GM19397 (cell line): ENCODE measurements around the gene TPST2.
"Not testable (repeated sequence)": the region's sequence is repeated elsewhere in the genome, so short reads cannot be mapped to it uniquely, and the experiment has no call there.

Experiments
- ATAC-seq: cut with Tn5 transposase; IDR thresholded peaks from one replicate; pipeline ENCODE4 v1.9.1; 2021; ENCODE audit warnings: mild to moderate bottlenecking, moderate library complexity; ENCODE audit not compliant: unreplicated experiment

TPST2 gene

DNA sequence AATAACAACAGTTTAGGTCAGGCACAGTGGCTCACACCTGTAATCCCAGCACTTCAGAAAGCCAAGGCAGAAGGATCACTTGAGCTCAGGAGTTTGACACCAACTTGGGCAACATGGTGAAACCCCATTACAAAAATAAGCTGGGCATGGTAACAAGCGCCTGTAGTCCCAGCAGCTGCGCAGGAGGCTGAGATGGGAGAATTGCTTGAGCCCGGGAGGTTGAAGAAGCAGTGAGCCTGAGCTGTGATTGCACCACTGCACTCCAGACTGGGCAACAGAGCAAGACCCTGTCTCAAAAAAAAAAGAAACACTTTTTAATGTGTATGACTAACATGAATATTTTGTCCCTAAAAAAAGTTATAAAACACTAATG lies 53.2 kb downstream of the TPST2 start:
- ATAC-seq = no peak

GRCh38 chr22:26536056-26536761 lies 53.7 kb downstream of the TPST2 start:
- no peak for ATAC-seq

GRCh38 chr22:26535603-26535908 lies 54.4 kb downstream of the TPST2 start:
- no peak for ATAC-seq

GRCh38 chr22:26534874-26535602 lies 54.9 kb downstream of the TPST2 start:
- ATAC-seq = no peak

- no peak for ATAC-seq
Observed at GRCh38 chr22:26534171-26534855, 55.6 kb downstream of the TPST2 start.

DNA sequence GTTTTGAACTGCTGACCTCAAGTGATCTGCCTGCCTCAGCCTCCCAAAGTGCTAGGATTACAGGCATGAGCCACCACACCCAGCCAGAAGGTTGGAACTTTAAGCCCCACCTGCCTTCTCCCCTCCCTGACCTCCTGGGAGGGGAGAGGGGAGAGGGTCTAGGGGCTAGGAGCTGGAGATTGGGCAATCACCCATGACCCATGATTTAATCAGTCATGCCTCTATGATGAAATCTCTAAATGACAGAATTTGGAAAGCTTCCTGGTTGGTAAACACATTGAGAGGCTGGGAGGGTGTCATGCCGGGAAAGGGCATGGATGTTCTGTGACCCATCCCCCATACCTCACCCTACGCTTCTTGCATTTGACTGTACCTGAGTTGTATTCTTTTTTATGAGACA lies 60.6 kb downstream of the TPST2 start:
- no peak for ATAC-seq

DNA sequence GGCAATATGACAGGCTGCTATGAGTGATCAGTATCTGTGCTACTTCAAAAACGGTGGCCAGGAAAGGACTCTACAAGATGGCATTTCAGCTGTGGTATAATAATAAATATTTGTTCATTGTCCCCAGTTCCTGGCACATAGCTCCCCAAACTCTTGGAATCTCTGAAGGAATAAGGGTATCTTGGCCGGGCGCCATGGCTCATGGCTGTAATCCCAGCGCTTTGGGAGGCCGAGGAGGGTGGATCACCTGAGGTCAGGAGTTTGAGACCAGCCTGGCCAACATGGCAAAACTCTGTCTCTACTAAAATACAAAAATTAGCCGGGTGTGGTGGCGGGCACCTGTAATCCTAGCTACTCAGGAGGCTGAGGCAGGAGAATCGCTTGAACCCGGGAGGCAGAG lies 61.4 kb downstream of the TPST2 start:
- ATAC-seq = not testable (repeated sequence)

DNA sequence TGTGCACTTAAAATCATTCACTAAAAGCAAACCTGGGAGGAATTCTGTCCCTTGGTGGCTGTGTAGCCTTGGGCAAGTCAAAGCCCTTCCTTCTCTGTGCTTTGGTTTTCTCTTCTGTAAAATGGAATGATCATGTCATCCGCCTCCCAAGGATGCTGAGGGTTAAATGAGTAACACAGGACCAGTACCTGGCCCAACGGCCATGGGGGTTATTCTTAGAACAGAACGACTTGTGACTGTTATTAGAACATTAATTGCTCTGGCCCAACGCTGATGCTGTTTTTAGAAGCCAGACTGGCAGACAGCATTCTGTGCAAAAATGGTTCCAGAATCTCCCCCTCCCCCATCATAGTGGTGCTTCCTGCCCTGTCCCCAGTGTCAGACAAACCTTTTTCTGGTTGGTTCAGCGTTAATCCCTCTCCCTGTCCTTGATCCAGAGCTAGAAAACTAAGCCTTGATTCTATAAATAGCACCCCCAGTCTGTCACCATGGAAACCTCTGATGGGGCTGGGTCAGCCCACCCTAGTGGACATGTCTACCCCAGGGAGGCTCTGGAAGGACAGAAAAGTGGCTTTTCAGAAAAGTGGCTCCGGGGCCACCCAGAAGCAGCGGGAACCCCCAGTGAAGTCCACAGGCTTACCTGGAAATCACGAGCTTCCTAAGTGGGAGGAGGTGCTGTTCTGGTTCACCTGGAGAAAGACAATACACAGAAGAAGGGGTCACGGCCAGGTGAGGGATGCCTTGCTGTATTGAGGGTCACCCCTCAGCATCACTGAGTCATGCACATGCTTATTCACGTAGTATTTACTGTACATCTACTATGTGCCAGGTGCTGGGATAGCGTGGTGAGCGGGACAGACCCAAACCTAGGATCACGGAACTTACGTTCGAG lies 62.1 kb downstream of the TPST2 start:
- ATAC-seq = no peak

DNA sequence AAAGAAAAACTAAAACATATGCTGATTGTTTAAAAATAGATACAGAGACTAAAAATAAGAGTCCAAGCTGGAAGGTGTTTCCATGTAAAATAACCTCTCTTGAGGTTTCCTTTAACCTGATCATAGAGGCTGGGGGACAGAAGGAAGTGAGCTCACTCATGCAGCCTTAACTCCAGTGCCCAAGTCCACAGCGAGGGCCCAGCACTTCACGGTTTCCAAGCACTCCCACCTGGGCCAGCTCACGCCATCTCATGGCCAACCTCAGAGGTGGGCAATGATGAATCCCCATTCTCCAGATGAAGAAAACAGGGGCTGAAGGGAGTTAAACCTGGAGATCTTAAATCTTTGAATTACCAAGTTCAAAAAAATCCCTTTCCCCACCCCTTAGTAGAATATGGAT lies 62.8 kb downstream of the TPST2 start:
- no peak for ATAC-seq

- ATAC-seq = no peak
Observed at GRCh38 chr22:26525946-26526564, 63.9 kb downstream of the TPST2 start.

- ATAC-seq = no peak
Observed at GRCh38 chr22:26524870-26525269, 65.1 kb downstream of the TPST2 start.

DNA sequence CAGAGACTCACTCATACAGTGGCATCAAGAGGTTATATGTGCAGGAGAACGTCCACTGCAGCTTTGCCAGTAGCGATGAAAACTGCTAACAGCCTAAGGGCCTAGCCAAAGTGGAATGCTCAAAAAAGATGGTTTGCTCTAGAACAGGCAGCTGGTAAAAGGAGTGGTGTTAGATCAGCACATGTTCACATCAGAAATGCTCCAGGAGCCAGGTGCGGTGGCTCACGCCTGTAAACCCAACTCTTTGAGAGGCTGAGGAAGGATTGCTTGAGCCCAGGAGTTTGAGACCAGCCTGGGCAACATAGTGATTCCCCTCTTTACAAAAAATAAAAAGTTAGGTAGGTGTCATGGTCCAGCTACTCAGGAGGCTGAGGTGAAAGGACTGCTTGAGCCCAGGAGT lies 67.3 kb downstream of the TPST2 start:
- ATAC-seq = no peak

GRCh38 chr22:26522012-26522411 lies 67.9 kb downstream of the TPST2 start:
- no peak for ATAC-seq

- ATAC-seq = no peak
Observed at GRCh38 chr22:26517429-26517828, 72.5 kb downstream of the TPST2 start.

- no peak for ATAC-seq
Observed at GRCh38 chr22:26516503-26516902, 73.4 kb downstream of the TPST2 start.

GRCh38 chr22:26515931-26516330 lies 74.0 kb downstream of the TPST2 start:
- no peak for ATAC-seq

GRCh38 chr22:26514419-26515161 lies 75.3 kb downstream of the TPST2 start:
- ATAC-seq = no peak

GRCh38 chr22:26513838-26514237 lies 76.1 kb downstream of the TPST2 start:
- ATAC-seq = no peak

DNA sequence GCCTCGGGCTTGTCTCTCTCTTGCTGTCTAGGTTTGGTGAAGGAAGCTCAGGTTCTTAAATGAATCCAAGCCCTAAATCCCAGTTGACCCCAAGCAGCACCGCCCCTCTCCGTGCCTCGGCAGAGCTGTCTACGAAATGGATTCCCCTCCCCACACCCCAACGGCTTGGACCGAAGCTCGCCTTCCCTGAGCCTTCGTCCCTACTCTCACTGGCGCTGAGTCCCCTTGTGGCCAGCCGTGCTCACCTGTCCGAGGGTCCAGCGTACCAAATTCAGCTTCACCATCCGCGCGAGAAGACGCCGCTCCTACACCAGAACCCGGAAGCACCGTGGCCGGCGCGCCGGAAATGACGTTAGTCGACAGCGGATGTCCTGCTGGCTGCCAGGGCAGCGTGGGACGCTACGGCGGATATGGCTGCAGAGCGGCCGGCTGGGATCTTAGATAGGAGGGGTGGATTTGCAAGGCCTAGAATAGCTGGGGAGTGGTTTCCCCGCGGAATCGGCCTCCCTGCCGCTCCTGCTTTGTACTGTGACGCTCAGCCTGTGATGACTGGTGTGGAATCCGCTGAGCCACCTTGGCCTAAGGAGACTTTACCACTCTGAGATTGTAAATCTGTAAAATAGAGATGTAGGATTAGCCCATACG lies 77.7 kb downstream of the TPST2 start, which contains the start of gene TFIP11:
Gene TFIP11 (minus strand): TSS at position 325 of the 645 bp plus-strand sequence. CDS start 2,201 bp downstream, outside the sequence.
- ATAC-seq = peak; percentile 98
